IPS DF 4.7 (cell line): ENCODE results near the gene PIEZO2.
A peak's percentile ranks its signal among the peaks of the same experiment; 100 is the strongest.
"Not testable (repeated sequence)": the region's sequence is repeated elsewhere in the genome, so short reads cannot be mapped to it uniquely, and the experiment has no call there.

Experiments used
- DNase-seq: peaks from one replicate; pipeline ENCODE4 v3.0.0-alpha.2; 2013; ENCODE audit warnings: low spot score; ENCODE audit errors: extremely low read depth

Gene PIEZO2

GRCh38 chr18:10930076-10930475, 219.3 kb downstream of the PIEZO2 start:
- peak; percentile 33 for DNase-seq

GRCh38 chr18:10928772-10929373, 220.5 kb downstream of the PIEZO2 start:
- DNase-seq = no peak

- DNase-seq = no peak
Measured at GRCh38 chr18:10928011-10928771, 221.2 kb downstream of the PIEZO2 start.

GRCh38 chr18:10927286-10927992, 221.9 kb downstream of the PIEZO2 start:
- DNase-seq = no peak

- DNase-seq = no peak
Measured at GRCh38 chr18:10926621-10927161, 222.7 kb downstream of the PIEZO2 start.

GRCh38 chr18:10924290-10924689, 225.1 kb downstream of the PIEZO2 start:
- DNase-seq = no peak

GRCh38 chr18:10923551-10924070, 225.8 kb downstream of the PIEZO2 start:
- no peak for DNase-seq

- DNase-seq = no peak
Measured at GRCh38 chr18:10923141-10923540, 226.2 kb downstream of the PIEZO2 start.

- DNase-seq = not testable (repeated sequence)
Measured at GRCh38 chr18:10922712-10923111, 226.7 kb downstream of the PIEZO2 start.

- not testable (repeated sequence) for DNase-seq
Measured at GRCh38 chr18:10920309-10920708, 229.1 kb downstream of the PIEZO2 start.

GRCh38 chr18:10919851-10920250, 229.5 kb downstream of the PIEZO2 start:
- no peak for DNase-seq

GRCh38 chr18:10916865-10917264, 232.5 kb downstream of the PIEZO2 start:
- DNase-seq = no peak

- no peak for DNase-seq
Measured at GRCh38 chr18:10916387-10916786, 233.0 kb downstream of the PIEZO2 start.

GRCh38 chr18:10915748-10916147, 233.6 kb downstream of the PIEZO2 start:
- not testable (repeated sequence) for DNase-seq

- not testable (repeated sequence) for DNase-seq
Measured at GRCh38 chr18:10914610-10915009, 234.8 kb downstream of the PIEZO2 start.

GRCh38 chr18:10913919-10914318, 235.4 kb downstream of the PIEZO2 start:
- no peak for DNase-seq

GRCh38 chr18:10912790-10913545, 236.4 kb downstream of the PIEZO2 start:
- no peak for DNase-seq

GRCh38 chr18:10909724-10910123, 239.6 kb downstream of the PIEZO2 start:
- DNase-seq = no peak

GRCh38 chr18:10908760-10909159, 240.6 kb downstream of the PIEZO2 start:
- DNase-seq = no peak

- no peak for DNase-seq
Measured at GRCh38 chr18:10907749-10908148, 241.6 kb downstream of the PIEZO2 start.

- DNase-seq = no peak
Measured at GRCh38 chr18:10901329-10901728, 248.0 kb downstream of the PIEZO2 start.
